Gastroesophageal sphincter (tissue), 4 donors: ENCODE data around the gene SASH1. TPM values are rescaled to one million over a fixed set of nuclear protein-coding genes. Genes with fewer than 3 reads are reported as not detected.
A peak's percentile ranks its signal among the peaks of the same experiment; 100 is the strongest.

Experiments used
- ATAC-seq: fragments of 150-250 bp; one replicate; pipeline ENCODE4 v1.9.1; 2016; ENCODE audit warnings: mild to moderate bottlenecking, moderate library complexity
- H3K27ac ChIP-seq, 4 donors: fragments of 200-600 bp; sonication (generic) in 3 of 4; 1 replicate in 3 of 4; 2 replicates in 1 of 4; pipeline ENCODE4 v1.5.1; 2016 to 2019
- H3K27me3 ChIP-seq: fragments of 200-600 bp; sonication (generic); one replicate; pipeline ENCODE4 v1.5.1; 2019
- H3K36me3 ChIP-seq, 2 donors: fragments of 200-600 bp; sonication (generic); one replicate each; pipeline ENCODE4 v1.5.1; 2019; ENCODE audit warnings: control low read depth in 1 of 2
- H3K4me1 ChIP-seq, 3 donors: fragments of 200-600 bp; sonication (generic); 1 replicate in 2 of 3; 2 replicates in 1 of 3; pipeline ENCODE4 v1.5.1; 2016 to 2019; ENCODE audit warnings: control low read depth in 2 of 3
- H3K4me3 ChIP-seq, 2 donors: fragments of 200-600 bp; sonication (generic); one replicate each; pipeline ENCODE4 v1.5.1; 2019; ENCODE audit warnings: mild to moderate bottlenecking in 1 of 2, moderate library complexity in 1 of 2
- H3K9me3 ChIP-seq, 3 donors: fragments of 200-600 bp; sonication (generic); one replicate each; pipeline ENCODE4 v1.5.1; 2017 to 2019; ENCODE audit warnings: control low read depth in 2 of 3
- EP300 ChIP-seq: sonication (generic); formaldehyde crosslinking; IDR thresholded peaks from one replicate; pipeline ENCODE4 v1.6.1; 2017; ENCODE audit warnings: antibody characterized with exemption, mild to moderate bottlenecking
- POLR2A ChIP-seq, 2 donors: fragments of 450-650 bp; IDR thresholded peaks; one replicate each; pipeline ENCODE4 v1.6.1; 2017; ENCODE audit warnings: antibody characterized with exemption in 2 of 2, mild to moderate bottlenecking in 2 of 2, moderate library complexity in 1 of 2
- POLR2AphosphoS5 ChIP-seq: sonication (generic); formaldehyde crosslinking; IDR thresholded peaks from one replicate; pipeline ENCODE4 v1.6.1; 2017; ENCODE audit warnings: antibody characterized with exemption
- WGBS, 2 donors: methylation state at CpG; one replicate each; pipeline ENCODE4 v1.1.5; 2018; ENCODE audit warnings: low coverage in 1 of 2; 5-methylcytosine and 5-hydroxymethylcytosine counted together
- total RNA-seq, 4 donors: library from RNA; depleted of rRNA; stranded (reverse); fragments of >200 nt; gene quantifications; one replicate each; pipeline ENCODE4 v1.1.0, GENCODE V29; 2016
- TF ChIP-seq, protein P1 (sequence below), 4 experiments: fragments of 200-600 bp in 2 of 4; fragments of 450-650 bp in 2 of 4; sonication (generic) in 1 of 4; IDR thresholded peaks; one replicate each; pipeline ENCODE4 v1.5.1; 2017 to 2019; ENCODE audit warnings: antibody characterized with exemption in 4 of 4, mild to moderate bottlenecking in 2 of 4, moderate library complexity in 2 of 4

SASH1 gene
- total RNA-seq, 4 donors from 2014 or later = 48.9 to 78.9 (median 64.6) TPM

DNA sequence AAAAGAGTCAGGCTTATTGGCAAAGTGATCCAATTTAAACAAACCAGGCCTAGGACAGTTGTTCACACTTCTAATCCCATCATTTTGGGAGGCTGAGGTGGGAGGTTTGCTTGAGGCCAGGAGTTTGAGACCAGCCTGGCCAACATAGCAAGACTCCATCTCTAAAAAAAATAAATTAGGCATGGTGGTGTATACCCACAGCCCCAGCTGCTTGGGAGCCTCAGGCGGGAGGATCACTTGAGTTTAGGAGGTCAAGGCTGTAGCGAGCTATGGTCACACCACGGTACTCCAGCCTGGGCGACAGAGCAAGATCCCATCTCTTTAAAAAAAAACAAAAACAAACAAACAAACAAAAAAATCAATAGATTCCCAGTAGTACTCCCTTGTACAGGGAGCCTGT lies 86.8 kb downstream of the SASH1 start:
- Histone ChIP-seq H3K4me1 (peaks cover 0 to 33% (median 3%) of the 10 kb centered on the region in 3 donors), H3K9me3 (no peaks in the 10 kb centered on the region), H3K4me3 (no peak overlapping the region), H3K27me3 (no peaks in the 10 kb centered on the region), H3K36me3 (no peaks in the 10 kb centered on the region), H3K27ac (no peak overlapping the region)
- no peak for TF ChIP-seq POLR2AphosphoS5
- no peak for TF ChIP-seq POLR2A (IDR thresholded peaks at IDR 0.05)
- TF ChIP-seq EP300 = no peak
- TF ChIP-seq, protein P1, sequence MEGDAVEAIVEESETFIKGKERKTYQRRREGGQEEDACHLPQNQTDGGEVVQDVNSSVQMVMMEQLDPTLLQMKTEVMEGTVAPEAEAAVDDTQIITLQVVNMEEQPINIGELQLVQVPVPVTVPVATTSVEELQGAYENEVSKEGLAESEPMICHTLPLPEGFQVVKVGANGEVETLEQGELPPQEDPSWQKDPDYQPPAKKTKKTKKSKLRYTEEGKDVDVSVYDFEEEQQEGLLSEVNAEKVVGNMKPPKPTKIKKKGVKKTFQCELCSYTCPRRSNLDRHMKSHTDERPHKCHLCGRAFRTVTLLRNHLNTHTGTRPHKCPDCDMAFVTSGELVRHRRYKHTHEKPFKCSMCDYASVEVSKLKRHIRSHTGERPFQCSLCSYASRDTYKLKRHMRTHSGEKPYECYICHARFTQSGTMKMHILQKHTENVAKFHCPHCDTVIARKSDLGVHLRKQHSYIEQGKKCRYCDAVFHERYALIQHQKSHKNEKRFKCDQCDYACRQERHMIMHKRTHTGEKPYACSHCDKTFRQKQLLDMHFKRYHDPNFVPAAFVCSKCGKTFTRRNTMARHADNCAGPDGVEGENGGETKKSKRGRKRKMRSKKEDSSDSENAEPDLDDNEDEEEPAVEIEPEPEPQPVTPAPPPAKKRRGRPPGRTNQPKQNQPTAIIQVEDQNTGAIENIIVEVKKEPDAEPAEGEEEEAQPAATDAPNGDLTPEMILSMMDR (IDR thresholded peaks at IDR 0.05) = no peak
- WGBS, 2 donors = 91 to 100% methylated on average over 4 of the region's 4 CpGs
- no peak for ATAC-seq

DNA sequence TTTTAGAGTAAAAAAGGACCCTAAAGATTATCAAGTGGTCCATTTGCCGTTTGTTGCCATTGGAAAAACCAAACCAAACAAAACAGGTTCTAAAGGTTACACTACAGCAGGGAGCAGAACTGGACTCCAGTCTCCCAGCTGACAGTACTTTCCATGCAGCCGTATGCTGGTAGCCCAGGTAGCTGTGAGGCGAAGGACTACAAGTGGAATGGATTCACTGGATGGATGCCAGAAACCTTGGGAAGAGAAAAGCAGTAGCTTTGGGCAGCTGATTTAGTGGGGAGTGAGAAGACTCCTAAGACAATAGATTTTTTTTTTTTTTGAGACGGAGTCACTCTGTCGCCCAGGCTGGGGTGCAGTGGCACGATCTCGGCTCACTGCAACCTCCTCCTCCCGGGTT lies 88.3 kb downstream of the SASH1 start:
- 82 to 84% methylated on average over 6 to 7 of the region's 8 CpGs for WGBS, 2 donors
- TF ChIP-seq POLR2A (IDR thresholded peaks at IDR 0.05) (no peak), EP300 (no peak), POLR2AphosphoS5 (no peak)
- TF ChIP-seq, protein P1 (IDR thresholded peaks at IDR 0.05) = no peak
- Histone ChIP-seq H3K4me3 (no peak overlapping the region), H3K4me1 (peaks cover 0 to 26% (median 3%) of the 10 kb centered on the region in 3 donors), H3K9me3 (no peaks in the 10 kb centered on the region), H3K27me3 (no peaks in the 10 kb centered on the region), H3K27ac (no peak overlapping the region), H3K36me3 (no peaks in the 10 kb centered on the region)
- ATAC-seq = no peak

DNA sequence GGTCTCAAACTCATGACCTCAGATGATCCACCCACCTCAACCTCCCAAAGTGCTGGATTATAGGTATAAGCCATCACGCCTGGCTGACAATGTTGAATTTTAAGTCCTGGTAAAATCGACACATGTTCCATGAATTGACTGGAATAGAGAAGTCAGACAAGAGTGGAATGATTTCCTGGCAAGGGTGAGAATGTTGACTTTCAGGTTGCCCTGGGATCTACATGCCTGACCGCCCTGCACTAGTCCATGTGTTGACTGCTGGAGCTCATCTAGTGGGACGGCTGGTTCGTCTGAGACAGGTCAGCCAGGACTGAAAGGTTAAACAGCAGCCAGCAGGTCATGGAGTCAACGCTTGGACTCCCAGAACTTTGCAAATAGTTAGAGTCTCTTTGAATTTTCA lies 88.8 kb downstream of the SASH1 start:
- 100% methylated on average over 2 to 3 of the region's 6 CpGs for WGBS, 2 donors
- no peak for TF ChIP-seq POLR2A (IDR thresholded peaks at IDR 0.05)
- Histone ChIP-seq H3K9me3 (no peaks in the 10 kb centered on the region), H3K36me3 (no peaks in the 10 kb centered on the region), H3K4me3 (no peak overlapping the region), H3K27me3 (no peaks in the 10 kb centered on the region), H3K4me1 (peaks cover 0 to 23% (median 3%) of the 10 kb centered on the region in 3 donors), H3K27ac (no peak overlapping the region)
- no peak for ATAC-seq

DNA sequence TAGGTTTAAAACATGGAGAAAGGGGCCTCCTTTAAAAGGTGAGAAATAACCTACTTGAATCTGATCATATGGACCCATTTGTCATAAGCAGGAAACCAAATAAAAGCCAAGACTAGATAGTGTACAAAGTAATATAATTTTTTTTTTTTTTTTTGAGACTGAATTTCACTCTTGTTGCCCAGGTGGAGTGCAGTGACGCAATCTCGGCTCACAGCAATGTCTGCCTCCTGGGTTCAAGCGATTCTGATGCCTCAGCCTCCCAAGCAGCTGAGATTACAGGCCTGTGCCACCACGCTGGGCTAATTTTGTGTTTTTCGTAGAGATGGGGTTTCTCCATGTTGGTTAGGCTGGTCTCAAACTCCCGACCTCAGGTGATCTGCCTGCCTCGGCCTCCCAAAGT lies 89.2 kb downstream of the SASH1 start:
- Histone ChIP-seq H3K36me3 (no peaks in the 10 kb centered on the region), H3K27me3 (no peaks in the 10 kb centered on the region), H3K4me1 (peaks cover 0 to 19% (median 3%) of the 10 kb centered on the region in 3 donors), H3K9me3 (no peaks in the 10 kb centered on the region), H3K27ac (peak overlapping the region in 1 of 4 donors; percentile 40), H3K4me3 (no peak overlapping the region)
- TF ChIP-seq, protein P1 (IDR thresholded peaks at IDR 0.05) = no peak
- TF ChIP-seq EP300 = no peak
- TF ChIP-seq POLR2AphosphoS5 = no peak
- no peak for TF ChIP-seq POLR2A (IDR thresholded peaks at IDR 0.05)
- 91 to 97% methylated on average over 4 to 7 of the region's 7 CpGs for WGBS, 2 donors
- no peak for ATAC-seq

DNA sequence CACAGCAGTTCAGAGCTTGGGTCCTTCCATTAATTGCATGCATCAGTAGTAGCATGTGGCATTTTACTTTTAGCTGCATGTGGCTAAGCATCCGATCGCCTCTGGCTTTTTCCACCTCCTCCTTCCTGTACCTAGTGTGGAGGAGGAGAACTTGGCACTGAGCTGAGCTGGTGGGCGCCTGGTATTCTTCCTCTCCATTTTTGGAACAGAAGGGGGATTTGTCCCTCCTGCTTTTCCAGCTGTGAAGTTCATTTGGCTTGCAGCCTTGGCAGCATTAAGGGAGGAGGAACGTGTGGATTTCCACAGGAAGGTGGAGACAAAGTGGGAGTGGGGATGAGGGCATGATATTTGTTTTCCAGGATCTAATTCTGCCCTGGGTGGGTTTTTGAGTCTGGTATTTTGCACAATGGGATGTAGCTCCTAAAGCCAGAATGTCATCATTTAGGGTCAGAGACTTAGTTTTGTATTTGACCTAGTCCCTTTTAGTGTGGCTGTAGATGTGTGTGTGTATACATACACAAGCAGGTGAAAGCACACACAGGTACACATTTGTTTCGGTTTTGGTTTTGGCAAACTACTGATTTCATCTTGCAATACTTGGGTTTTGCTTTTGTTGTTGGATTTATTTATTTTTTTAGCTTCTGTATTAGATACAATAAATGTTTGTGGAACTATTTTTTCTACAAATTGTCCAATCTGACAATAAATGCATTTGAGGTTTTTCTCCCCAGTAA lies 90.0 kb downstream of the SASH1 start:
- WGBS, 2 donors = 28 to 33% methylated on average over 2 to 5 of the region's 5 CpGs
- H3K27ac ChIP-seq = peak overlapping the region in 1 of 4 donors; percentile 40
- H3K27me3 ChIP-seq = no peaks in the 10 kb centered on the region
- ATAC-seq = peak; percentile 55
- H3K9me3 ChIP-seq = no peaks in the 10 kb centered on the region
- TF ChIP-seq EP300 (no peak), POLR2A (IDR thresholded peaks at IDR 0.05) (no peak), POLR2AphosphoS5 (no peak)
- TF ChIP-seq, protein P1 (IDR thresholded peaks at IDR 0.05) = no peak
- peaks cover 0 to 17% (median 3%) of the 10 kb centered on the region in 3 donors for H3K4me1 ChIP-seq
- H3K4me3 ChIP-seq = no peak overlapping the region
- H3K36me3 ChIP-seq = no peaks in the 10 kb centered on the region
